BE2C (cell line): ENCODE measurements around the gene HNRNPM.

ENCODE experiments used
- DNase-seq: peaks from one replicate; pipeline ENCODE4 v3.0.0-alpha.2; 2020
- H3K27me3 ChIP-seq: fragments of 250-450 bp; sonication (Bioruptor Pico); 2 replicates; pipeline ENCODE4 v1.5.1; 2020; ENCODE audit warnings: mild to moderate bottlenecking
- H3K36me3 ChIP-seq: fragments of 250-450 bp; sonication (Bioruptor Pico); 2 replicates; pipeline ENCODE4 v1.5.1; 2020; ENCODE audit warnings: mild to moderate bottlenecking
- H3K4me1 ChIP-seq: fragments of 250-450 bp; sonication (Bioruptor Pico); 2 replicates; pipeline ENCODE4 v1.5.1; 2020
- H3K4me3 ChIP-seq: 2 replicates; pipeline ENCODE4 v1.5.1; 2011; ENCODE audit warnings: low read depth, low read length
- H3K9me3 ChIP-seq: fragments of 250-450 bp; sonication (Bioruptor Pico); 2 replicates; pipeline ENCODE4 v1.5.1; 2020
- CTCF ChIP-seq: IDR thresholded peaks from 2 replicates; pipeline ENCODE4 v1.5.1; 2012; ENCODE audit warnings: mild to moderate bottlenecking, low read depth, low read length

HNRNPM gene

GRCh38 chr19:8477889-8478288 lies 33.1 kb downstream of the HNRNPM start:
- TF ChIP-seq CTCF = no peak

GRCh38 chr19:8478598-8478997 lies 33.8 kb downstream of the HNRNPM start:
- H3K27me3 ChIP-seq = no peaks in the 10 kb centered on the region
- no peak overlapping the region for H3K4me3 ChIP-seq
- no peaks in the 10 kb centered on the region for H3K4me1 ChIP-seq
- peaks cover 63% of the 10 kb centered on the region for H3K36me3 ChIP-seq
- no peak for TF ChIP-seq CTCF
- DNase-seq = no peak
- no peaks in the 10 kb centered on the region for H3K9me3 ChIP-seq

More at GRCh38 chr19:8477889-8478288, 33.1 kb downstream of the HNRNPM start:
- Histone ChIP-seq H3K36me3 (peaks cover 64% of the 10 kb centered on the region), H3K27me3 (no peaks in the 10 kb centered on the region), H3K4me1 (no peaks in the 10 kb centered on the region), H3K4me3 (no peak overlapping the region), H3K9me3 (no peaks in the 10 kb centered on the region)
- DNase-seq = no peak

GRCh38 chr19:8481201-8481600 lies 36.4 kb downstream of the HNRNPM start:
- H3K4me1 ChIP-seq = no peaks in the 10 kb centered on the region
- no peak for TF ChIP-seq CTCF
- no peaks in the 10 kb centered on the region for H3K27me3 ChIP-seq
- H3K4me3 ChIP-seq = no peak overlapping the region
- no peak for DNase-seq
- no peaks in the 10 kb centered on the region for H3K9me3 ChIP-seq
- peaks cover 61% of the 10 kb centered on the region for H3K36me3 ChIP-seq

GRCh38 chr19:8481616-8482015 lies 36.8 kb downstream of the HNRNPM start:
- no peak for DNase-seq
- peaks cover 64% of the 10 kb centered on the region for H3K36me3 ChIP-seq
- no peaks in the 10 kb centered on the region for H3K4me1 ChIP-seq
- H3K27me3 ChIP-seq = no peaks in the 10 kb centered on the region
- no peak for TF ChIP-seq CTCF
- no peaks in the 10 kb centered on the region for H3K9me3 ChIP-seq
- no peak overlapping the region for H3K4me3 ChIP-seq

GRCh38 chr19:8482696-8483095 lies 37.9 kb downstream of the HNRNPM start:
- Histone ChIP-seq H3K9me3 (no peaks in the 10 kb centered on the region), H3K4me1 (no peaks in the 10 kb centered on the region), H3K4me3 (no peak overlapping the region), H3K27me3 (no peaks in the 10 kb centered on the region), H3K36me3 (peaks cover 69% of the 10 kb centered on the region)
- no peak for TF ChIP-seq CTCF
- no peak for DNase-seq

GRCh38 chr19:8483165-8483564 lies 38.4 kb downstream of the HNRNPM start:
- H3K27me3 ChIP-seq = no peaks in the 10 kb centered on the region
- TF ChIP-seq CTCF = no peak
- no peaks in the 10 kb centered on the region for H3K9me3 ChIP-seq
- no peak overlapping the region for H3K4me3 ChIP-seq
- no peaks in the 10 kb centered on the region for H3K4me1 ChIP-seq
- no peak for DNase-seq
- H3K36me3 ChIP-seq = peaks cover 69% of the 10 kb centered on the region
